Endothelial cell of hepatic sinusoid (primary cell): ENCODE measurements around the gene EIPR1.
"Not testable (repeated sequence)": the region's sequence is repeated elsewhere in the genome, so short reads cannot be mapped to it uniquely, and the experiment has no call there.

Source experiments
- in situ Hi-C: cut with HindIII; loops from 2 replicates; pipeline ENCODE4 v1.10.0; 2017; ENCODE audit warnings: low sequenced_read_pairs

EIPR1 gene

DNA sequence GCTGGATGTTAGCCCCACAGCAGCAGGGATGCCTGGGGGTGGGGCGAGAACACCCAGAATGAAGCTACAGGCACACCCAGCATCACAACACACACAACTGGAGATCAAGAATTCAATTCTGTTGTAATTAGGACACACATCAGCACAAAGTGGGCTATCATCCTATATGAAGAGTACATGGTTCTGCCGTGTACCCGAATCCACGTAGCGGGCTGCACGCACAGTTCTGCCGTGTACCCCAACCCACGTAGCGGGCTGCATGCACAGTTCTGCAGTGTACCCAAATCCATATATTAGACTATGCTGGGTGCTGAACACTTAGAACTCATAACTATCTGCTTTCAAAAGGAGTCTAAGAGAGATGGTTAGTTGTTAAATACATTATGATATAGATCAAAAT lies 86.5 kb downstream of the EIPR1 start:
- in situ Hi-C loops: no loop called here

DNA sequence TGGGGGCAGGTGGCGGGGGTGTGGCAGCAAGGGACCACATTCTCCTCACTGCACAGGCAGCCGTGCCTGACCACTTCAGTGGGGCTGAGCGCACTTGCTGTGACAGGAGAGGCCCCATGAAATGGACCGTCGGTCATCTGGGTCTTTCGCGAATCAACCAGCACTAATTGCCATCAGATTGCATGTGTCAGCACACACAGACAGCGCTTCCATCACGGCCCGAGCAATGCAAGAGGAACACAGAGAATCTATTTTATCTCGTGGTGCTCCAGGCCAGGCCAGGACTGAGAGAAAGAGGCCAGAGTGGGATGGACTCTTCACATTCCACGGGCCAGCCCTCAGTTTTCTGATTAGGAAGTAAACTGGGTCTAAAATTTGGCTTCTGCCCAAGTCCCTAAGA lies 87.0 kb downstream of the EIPR1 start:
- in situ Hi-C loops: no loop called here

DNA sequence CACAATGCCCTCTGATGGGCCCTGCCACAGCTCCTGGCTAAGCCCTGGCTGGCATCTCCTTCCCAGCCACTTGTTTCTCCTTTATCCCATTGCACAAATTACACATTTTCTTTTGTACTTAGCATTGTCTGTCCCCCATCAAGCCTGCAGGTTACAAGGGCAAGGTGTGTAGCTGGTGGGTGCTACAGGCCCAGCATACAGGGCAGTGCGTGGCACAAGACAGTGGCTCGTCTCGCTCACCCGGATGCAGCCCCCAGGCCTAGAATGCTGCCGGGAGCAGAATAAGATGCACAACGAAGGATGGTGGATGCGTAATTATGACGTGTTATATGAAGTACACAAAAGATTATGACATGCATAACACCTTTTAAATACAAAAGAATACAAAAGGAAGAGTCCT lies 87.6 kb downstream of the EIPR1 start:
- in situ Hi-C loops: no loop called here

DNA sequence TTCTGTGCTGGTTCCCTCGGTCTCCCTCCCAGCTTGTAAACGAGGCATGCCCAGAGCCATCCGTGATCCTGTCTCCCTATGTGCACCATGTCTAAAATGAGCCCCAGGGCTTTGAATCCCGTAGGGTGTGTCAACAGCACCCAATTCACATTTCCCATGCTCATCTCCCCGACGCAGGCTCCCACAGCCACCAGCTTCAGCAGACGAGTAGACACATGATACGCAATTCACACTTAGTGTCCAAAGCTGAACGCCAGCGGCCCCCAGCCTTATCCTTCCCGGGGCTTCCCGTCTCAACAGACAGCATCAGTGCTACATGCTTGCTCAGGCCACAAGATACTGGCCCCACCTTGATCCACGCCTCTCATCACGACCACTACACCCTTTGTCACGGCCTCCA lies 88.1 kb downstream of the EIPR1 start:
- in situ Hi-C loops: no loop called here

DNA sequence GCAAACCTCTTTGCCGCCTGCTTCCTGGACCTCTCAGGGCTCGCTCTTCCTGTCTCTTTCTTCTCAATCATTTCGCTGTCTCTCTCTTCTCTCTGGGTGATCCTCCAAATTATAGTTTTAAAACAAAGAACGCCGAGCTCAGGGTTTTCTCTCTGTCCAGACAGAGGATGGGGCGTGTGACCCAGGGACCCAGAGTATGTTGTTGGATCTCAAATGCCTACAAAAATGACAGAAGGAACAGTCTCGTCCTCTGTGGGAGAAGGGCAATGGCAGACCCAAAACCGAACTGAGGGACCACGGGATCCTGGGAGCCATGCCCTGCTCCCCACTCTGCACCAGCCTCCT lies 88.5 kb downstream of the EIPR1 start:
- in situ Hi-C loops: no loop called here

DNA sequence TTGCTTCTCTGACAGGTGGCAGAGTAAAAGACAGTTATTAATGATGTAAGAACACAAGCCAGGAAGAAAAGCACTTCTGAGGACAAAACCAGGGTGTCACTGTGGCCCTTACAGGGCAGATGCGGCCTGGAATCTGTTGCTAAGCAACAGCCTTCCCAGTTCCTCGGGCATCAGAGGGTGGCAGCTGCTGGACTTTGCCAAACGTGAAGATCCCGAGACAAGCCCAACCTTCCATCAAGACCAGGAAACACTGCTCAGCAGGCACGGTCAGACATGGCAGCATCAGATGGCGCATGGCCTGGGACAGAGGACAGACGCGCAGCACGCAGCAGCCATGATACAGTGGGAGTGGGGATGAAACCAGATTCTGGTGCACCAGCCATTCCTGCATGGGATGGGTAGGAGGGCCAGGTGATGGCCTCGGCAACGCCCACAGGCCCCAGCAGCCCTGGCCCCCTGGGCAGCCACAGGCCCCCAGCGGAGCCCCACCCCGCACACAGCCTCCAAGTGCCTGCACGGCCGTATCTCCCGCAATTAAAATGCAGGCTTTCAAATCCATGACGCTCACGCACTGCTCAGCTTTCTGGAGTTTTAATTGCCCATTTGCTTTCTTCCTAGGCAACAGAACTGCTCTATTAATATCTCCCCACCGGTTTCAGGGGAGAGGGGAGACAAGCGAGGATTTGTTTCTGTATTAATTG lies 89.0 kb downstream of the EIPR1 start:
- in situ Hi-C loops: no loop called here

DNA sequence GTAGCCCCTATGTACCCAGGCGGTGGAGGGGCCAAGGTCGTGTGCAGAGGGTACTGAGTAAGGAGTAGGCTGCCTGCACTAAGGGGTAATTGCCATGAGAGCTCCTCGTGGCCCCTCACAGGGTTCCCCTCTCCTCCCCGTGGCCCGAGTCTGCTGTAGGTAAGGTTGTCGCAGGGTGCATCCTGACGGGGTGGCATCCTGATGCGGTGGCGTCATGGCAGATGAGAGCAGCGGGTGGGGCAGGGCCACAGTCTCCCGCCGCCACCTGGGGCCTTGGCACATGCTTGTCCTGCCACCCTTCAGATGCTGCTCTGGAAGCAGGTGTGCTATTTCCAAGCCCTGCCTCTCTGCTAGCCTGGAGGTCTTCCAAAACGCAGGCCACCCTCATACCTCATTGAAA lies 89.7 kb downstream of the EIPR1 start:
- in situ Hi-C loops: no loop called here

DNA sequence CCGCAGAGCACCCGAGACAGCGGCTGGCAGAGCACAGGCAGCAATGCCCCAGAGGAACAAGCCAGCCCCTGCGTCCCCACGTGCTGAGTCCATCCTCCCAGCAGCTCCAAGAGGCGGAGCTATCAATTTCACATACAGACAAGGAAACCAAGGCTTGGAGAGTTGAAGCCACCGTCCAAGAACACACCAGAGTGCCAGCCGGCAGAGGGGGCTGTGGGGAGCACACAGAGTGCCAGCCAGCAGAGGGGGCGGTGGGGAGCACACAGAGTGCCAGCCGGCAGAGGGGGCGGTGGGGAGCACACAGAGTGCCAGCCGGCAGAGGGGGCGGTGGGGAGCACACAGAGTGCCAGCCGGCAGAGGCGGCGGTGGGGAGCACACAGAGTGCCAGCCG lies 91.0 kb downstream of the EIPR1 start:
- in situ Hi-C loops: not testable (repeated sequence)

DNA sequence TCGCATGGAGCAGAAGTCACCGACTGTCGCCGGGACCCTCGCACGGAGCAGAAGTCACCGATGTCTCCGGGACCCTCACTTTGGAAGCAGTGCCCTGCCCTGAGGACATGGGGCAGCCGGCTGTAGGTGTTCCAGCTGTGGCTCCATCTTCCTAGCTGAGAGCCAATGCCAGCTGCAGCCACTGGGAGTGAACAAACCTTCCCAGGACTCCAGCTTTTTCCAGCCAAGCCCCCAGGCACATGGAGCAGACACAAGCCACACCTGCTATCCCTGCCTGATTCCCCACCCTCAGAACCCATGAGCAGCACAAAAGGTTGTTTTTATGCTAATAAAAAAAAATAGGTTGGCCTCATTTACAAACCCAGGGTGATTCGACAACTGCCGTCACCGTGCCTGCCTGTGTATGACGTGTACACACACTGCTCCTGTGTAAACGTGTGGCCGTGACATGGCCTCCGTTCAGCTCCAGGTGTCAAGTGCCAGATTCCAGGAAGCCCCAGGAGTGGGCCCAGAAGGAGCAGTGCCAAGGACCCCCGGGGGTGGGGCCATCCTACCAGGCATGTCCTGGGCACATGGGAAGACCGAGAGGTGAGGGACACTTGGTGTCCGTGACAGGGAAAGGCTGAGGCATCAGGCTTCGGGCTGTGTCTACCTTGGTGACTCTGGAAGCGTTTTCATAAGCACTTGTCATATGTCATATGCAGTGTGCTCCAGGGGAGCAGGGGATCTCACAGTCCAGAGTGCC lies 91.5 kb downstream of the EIPR1 start:
- in situ Hi-C loops: no loop called here

DNA sequence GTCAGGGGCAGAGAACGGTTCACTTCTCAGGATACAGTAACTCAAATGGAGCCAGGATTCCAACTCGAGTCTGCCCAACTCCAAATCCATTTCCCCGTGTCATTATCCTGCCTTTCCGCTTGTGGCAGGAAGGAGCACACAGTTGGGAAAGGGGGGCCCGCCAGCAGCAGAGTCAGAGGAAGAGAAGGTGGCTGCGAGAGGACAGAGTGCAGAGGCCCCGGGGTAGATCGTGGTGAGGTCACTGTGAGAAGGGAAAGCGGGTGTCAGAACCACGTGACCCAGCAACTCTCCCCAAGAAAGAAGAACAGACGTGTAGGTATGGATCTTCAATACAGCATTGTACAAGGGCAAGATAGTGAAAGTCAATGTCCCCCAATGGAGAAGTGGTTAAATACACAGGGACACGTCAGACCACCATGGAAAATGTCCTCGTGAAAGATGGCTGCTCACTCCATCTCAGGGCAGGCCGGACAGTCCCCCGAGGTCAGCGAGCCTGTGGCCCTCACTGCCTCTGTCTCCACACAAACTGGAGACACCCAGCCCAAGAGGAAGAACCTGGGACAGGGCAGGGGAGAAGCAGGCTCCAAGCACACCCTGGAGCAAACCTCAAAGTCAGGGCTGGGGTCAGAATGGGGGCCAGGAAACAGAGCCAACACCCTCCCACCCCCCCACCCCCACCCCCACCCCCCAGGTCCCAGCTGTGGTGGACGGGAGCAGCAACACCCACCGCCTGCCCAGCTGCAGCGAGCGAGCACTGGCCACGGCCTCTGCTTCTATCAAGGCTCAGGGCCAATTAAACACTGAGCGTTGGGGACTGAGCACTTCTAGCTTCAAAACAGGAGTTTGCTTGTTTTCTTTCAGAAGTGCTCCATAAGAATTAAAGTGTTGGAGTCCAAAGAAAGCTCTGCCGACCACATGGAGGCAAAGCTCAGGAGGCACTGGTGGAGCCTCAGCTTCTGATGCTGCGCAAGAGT lies 92.7 kb downstream of the EIPR1 start:
- in situ Hi-C loops: no loop called here

DNA sequence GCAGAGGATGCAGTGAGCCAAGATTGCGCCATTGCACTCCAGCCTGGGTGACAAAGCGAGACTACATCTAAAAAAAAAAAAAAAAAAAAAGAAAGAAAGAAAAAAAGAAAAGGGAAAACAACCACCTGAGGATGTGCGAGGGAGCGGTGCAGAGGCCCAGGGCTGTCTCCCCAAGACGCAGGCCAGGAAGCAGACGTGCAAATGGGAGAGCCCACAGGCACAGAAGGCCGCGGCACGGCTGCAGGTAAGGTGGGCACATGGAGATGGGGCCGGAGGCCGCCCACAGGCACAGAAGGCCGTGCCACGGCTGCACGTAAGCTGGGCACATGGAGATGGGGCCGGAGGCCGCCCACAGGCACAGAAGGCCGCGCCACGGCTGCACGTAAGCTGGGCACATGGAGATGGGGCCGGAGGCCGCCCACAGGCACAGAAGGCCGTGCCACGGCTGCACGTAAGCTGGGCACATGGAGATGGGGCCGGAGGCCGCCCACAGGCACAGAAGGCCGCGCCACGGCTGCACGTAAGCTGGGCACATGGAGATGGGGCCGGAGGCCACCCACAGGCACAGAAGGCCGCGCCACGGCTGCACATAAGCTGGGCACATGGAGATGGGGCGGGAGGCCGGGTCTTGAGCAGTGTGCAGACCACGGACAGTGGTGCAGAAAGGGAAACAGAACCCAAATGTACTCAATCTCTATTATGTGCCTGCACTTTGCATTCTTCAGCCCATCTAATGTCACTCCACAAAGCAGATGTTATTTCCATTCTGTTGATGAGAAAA lies 93.6 kb downstream of the EIPR1 start:
- in situ Hi-C loops: not testable (repeated sequence)

DNA sequence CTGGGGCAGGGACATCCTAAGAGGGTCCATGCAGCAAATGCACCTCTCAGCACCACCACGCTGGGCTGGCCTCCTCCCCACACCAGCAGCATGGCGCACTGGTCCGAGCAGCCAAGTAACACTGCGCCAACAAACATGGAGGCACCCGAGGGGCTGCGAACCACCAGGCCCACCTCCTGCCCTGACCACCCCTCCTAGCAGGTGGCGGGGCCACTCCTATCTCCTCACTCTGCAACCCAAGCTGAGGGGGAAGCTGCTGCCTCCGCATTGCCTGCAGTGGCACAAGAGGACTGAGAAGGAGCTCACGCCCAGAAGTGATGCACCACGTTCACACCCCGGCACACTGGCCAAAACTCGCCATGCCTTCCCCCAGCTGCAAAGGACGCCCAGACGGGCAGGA lies 94.4 kb downstream of the EIPR1 start:
- in situ Hi-C loops: no loop called here

DNA sequence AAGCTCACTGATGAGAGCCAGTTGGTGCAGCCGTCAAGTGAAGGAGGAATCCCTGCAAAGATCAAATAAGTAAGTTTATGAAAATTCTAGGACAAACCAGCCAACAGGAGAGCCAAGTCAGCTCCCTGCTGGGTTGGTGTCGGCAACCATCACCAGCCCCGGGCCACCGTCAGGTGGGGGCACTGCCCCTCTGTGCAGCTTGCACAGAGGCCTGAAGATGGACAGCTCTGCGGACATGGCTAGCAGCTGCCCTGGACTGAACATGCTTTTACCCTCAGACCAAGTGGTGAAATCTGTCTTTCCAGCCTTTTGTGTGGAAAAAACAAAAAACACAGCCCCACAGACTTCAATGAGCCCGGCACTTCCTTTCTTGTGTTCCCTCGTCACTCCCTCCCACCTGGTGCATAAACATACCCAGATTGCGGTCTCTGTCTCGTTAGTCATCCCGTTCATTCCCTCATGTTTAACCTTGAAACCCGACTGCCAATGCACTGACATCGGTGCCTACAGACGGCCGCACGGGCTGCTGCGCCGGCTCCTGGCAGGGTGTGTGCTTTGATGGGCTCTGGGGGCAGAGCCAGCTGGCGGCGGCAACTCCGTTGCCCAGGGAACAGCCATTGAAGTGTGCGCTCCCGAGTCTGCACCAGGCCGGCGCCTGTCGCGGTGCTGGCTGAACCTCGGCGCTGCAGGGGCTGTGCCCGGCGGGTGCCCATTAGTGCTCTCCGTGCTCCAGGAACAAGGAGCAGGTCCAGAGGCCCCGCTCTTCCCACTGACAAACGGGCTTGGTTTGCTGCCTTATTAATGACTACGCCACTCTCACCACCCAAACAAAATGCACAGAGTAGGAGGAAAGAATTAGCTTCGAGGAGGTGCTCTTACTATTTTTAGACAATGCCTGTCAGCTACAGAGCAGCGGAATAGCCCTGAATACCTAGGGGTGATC lies 95.3 kb downstream of the EIPR1 start:
- in situ Hi-C loops: no loop called here

DNA sequence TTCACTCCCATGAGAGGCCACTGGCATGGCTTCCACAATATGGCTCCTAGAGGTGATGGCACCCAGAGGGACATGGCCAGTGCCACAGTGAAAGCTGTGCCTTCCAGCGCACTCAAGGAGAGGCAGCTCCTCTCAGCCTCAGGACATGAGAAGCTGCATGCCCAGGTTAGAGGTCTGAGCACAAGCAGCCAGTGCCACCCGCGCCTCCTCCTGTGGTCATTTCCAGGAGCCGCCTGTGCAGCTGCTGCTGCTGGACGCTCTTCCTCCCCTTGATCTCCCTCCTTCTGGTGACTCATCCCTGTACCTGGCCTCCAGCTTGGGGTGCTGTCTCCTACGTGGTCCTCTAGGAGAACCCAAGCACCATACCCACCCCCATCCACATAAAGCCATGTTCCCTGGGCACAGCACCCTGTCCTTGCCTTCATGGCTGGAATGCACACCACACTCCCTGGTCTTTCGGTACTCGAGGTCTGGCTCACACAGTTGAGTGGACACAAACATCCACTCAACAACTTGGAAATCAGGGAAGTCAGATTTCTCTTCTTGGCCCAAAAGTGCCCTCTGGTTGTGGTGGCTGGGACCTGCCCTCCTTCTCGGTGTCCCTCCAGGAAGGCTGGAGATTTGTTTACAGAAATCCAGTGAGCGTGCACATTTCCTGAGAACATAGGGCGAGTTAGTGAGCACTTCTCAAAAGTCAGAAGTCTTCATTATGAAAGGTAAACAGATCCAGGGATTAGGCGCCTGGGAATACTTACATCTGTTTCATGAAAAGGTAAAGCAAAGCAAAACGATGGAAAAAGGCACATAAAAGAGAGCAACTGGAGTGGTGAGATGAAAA lies 96.7 kb downstream of the EIPR1 start:
- in situ Hi-C loops: no loop called here

DNA sequence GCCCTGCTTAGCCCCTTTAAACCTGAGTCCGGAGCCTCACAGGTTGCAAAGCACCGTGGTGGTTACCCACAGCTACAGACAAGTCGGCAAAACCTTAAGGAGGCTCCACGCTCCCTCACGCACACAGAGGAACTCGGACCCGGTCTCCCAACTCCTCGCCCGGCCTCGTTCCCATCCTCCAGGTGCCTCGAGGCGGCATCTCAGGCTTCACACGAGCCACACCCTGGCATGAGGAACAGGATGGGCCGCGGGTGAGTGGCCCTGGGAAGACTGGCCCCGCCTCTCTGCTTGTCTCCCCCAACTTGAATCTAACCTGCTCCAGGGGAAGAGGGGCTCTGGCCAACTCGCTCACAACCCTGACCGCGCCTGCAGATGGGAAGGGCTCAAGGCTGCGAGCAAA lies 97.4 kb downstream of the EIPR1 start:
- in situ Hi-C loops: no loop called here

DNA sequence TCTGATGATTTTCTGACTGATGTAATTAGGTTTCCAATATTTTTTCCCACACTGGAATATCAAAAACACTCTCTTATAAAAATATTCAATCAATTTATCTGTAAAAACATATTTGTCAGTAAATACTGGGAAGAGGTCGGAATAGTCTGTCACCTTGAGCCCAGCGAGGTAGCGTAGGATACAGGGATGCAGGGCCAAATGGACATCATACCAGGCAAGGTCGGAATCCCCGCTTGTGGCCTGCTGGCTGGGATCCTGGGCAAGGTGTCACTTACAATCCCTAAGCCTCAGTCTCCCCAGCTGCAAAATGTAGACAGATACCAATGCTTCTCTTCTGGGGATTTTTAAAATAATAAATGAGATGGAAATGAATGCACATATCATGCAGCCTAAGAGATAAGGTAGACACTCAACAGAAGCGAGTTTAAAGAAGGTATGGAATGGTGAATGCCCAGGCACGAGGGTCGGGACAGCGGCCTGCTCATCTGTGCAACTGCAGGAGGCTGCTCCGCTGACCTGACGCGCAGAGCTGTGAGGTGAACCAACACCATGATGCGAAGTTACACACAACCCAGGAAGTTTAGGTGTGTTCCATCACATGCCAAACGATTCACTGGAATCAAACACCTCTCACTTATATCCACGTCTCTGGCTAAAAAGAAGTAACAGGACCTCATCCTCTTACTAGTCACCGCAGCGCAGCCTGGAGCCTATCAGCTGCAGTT lies 98.2 kb downstream of the EIPR1 start:
- in situ Hi-C loops: no loop called here

DNA sequence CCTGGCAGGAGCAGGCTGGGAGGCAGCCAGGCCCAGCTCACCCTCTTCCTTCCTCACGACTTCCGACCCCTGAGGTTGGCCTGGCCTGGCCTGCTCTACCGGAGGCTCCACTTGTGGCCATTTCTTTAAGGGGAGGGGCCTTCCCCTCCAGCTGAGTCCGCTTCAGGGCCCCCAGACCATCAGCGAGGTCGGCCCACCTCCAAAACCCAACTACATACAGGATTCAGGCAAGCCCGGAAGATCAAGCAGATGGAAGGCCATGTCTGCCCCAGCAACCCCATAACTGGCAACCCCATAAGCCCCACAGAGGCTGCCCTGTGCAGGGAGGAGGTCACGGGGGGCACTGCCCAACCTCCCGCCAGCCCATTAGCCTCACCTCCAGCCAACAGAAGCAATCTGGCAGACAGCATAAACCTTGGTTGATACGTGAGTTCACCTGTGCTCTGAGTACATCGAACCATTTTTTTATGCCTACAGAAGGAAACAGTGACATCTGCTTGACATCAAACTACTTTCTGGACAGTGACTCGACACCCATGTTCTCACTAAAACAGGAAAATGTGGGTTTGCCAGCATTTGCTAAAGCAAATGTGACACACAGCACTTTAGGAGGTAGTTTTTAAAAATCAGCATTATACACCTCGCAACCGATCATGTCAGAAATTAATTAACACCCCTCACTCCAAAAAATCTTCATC lies 98.9 kb downstream of the EIPR1 start:
- in situ Hi-C loops: no loop called here
